Right ventricle myocardium inferior (tissue), 1 donor: ENCODE data around the gene ZNF346. TPM values are rescaled to one million over a fixed set of nuclear protein-coding genes. Genes with fewer than 3 reads are reported as not detected.
A peak's percentile ranks its signal among the peaks of the same experiment; 100 is the strongest.
"Not testable (repeated sequence)": the region's sequence is repeated elsewhere in the genome, so short reads cannot be mapped to it uniquely, and the experiment has no call there.

Experiments used
- ATAC-seq: fragments of 200-7000 bp; cut with Tn5 transposase; one replicate; pipeline ENCODE4 v1.9.1; 2020; ENCODE audit warnings: mild to moderate bottlenecking, moderate library complexity
- DNase-seq: peaks from one replicate; pipeline ENCODE4 v3.0.0; 2021; ENCODE audit errors: missing footprints
- intact Hi-C: fragments of 100-400 bp; cut with DNase I; formaldehyde crosslinking; loops from one replicate; pipeline ENCODE4 v1.11.0; 2022
- long read RNA-seq: library from polyadenylated mRNA; unstranded; transcript quantifications from one replicate; pipeline ENCODE4 v2.0.0, GENCODE V29; 2021
- total RNA-seq: library from RNA; stranded (reverse); fragmentation: NEBNext Ultra II Directional; extraction: Animal tissue kit (Norgen Biotek cat#: 25700); gene quantifications from one replicate; pipeline ENCODE4 v1.2.1, GENCODE V29; 2021
- donor health status: DM: no; HTN: yes; CAD: no; lungs with severe emphysema.

The ZNF346 gene
- 6.2 TPM for total RNA-seq
- long read RNA-seq, partial matches to known transcripts: 0 of 2 reads
- long read RNA-seq, other reads (novel, unspliced or antisense): 0 of 2 reads

- DNase-seq (peak; percentile 93), ATAC-seq (peak; percentile 92)
- intact Hi-C loops: no loop called here
Observed at GRCh38 chr5:177022386-177023302, at the start of gene ZNF346. Gene ZNF346, plus strand, starts transcription at chr5:177022696. Its CDS starts 43 bp downstream, at chr5:177022739.

GRCh38 chr5:176979669-176980068 is 42.8 kb upstream of the ZNF346 start:
- intact Hi-C loops: no loop called here
- DNase-seq (no peak), ATAC-seq (no peak)

- ATAC-seq (no peak), DNase-seq (no peak)
- intact Hi-C loops: no loop called here
Observed at GRCh38 chr5:176980818-176981217, 41.7 kb upstream of the ZNF346 start.

GRCh38 chr5:176983112-176983511 is 39.4 kb upstream of the ZNF346 start:
- DNase-seq, intact Hi-C loops, ATAC-seq: not testable (repeated sequence)

GRCh38 chr5:176983593-176983992 is 38.9 kb upstream of the ZNF346 start:
- DNase-seq, ATAC-seq, intact Hi-C loops: not testable (repeated sequence)

GRCh38 chr5:176984176-176984575 is 38.3 kb upstream of the ZNF346 start:
- DNase-seq, ATAC-seq, intact Hi-C loops: not testable (repeated sequence)

GRCh38 chr5:176985516-176985915 is 37.0 kb upstream of the ZNF346 start:
- DNase-seq: no peak
- no peak for ATAC-seq
- intact Hi-C loops: no loop called here

- ATAC-seq (no peak), DNase-seq (no peak)
- intact Hi-C loops: no loop called here
Observed at GRCh38 chr5:176986280-176986679, 36.2 kb upstream of the ZNF346 start.

GRCh38 chr5:176987583-176987982 is 34.9 kb upstream of the ZNF346 start:
- no peak for ATAC-seq

GRCh38 chr5:176993081-176993480 is 29.4 kb upstream of the ZNF346 start:
- DNase-seq, intact Hi-C loops, ATAC-seq: not testable (repeated sequence)

More at GRCh38 chr5:176987583-176987982, 34.9 kb upstream of the ZNF346 start:
- no peak for DNase-seq
- intact Hi-C loops: no loop called here

GRCh38 chr5:176994460-176995121 is 27.9 kb upstream of the ZNF346 start:
- intact Hi-C loops: no loop called here

GRCh38 chr5:176995122-176995490 is 27.4 kb upstream of the ZNF346 start:
- intact Hi-C loops: no loop called here
- no peak for ATAC-seq
- no peak for DNase-seq

More at GRCh38 chr5:176994460-176995121, 27.9 kb upstream of the ZNF346 start:
- DNase-seq: peak; percentile 76
- peak; percentile 64 for ATAC-seq

- ATAC-seq: peak; percentile 38
- no peak for DNase-seq
- intact Hi-C loops: no loop called here
Observed at GRCh38 chr5:176995896-176996767, 26.4 kb upstream of the ZNF346 start.

GRCh38 chr5:176996780-176997179 is 25.7 kb upstream of the ZNF346 start:
- DNase-seq (no peak), ATAC-seq (no peak)
- intact Hi-C loops: no loop called here

GRCh38 chr5:176998828-176999227 is 23.7 kb upstream of the ZNF346 start:
- DNase-seq (no peak), ATAC-seq (no peak)
- intact Hi-C loops: no loop called here

GRCh38 chr5:176999526-176999925 is 23.0 kb upstream of the ZNF346 start:
- intact Hi-C loops, DNase-seq: not testable (repeated sequence)

GRCh38 chr5:177003649-177004048 is 18.8 kb upstream of the ZNF346 start:
- intact Hi-C loops: no loop called here
- DNase-seq (no peak), ATAC-seq (no peak)

More at GRCh38 chr5:176999526-176999925, 23.0 kb upstream of the ZNF346 start:
- ATAC-seq: not testable (repeated sequence)

GRCh38 chr5:177004961-177005360 is 17.5 kb upstream of the ZNF346 start:
- ATAC-seq: no peak
- no peak for DNase-seq
- intact Hi-C loops: no loop called here
